GM12801 (cell line): ENCODE data around the gene PLAAT1.

Experiments
- TF ChIP-seq, protein P1 (sequence below): IDR thresholded peaks from one replicate; pipeline ENCODE4 v1.5.1; 2011; ENCODE audit warnings: control low read depth; ENCODE audit not compliant: insufficient read length; ENCODE audit errors: extremely low read depth

Gene PLAAT1

DNA sequence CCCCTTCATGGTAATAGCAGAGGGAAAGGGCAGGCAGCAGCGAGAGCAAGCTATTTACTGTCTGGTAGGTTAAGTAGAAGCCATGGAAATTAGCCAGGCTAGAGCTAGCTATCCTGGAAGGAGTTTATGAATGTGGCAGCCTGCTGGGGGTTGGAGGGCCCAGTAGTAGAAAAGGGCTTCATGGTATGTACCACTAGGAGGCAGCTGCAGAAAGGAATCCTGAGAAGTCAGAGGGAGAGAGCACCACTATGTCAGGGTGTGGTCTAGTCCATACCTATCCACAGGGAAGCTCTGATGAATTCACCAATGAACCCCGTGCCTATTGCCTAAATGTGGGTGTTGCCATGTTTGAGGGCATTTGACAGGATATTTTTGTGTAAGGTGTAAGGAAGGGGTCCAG, 55.0 kb downstream of the PLAAT1 start:
- TF ChIP-seq, protein P1, sequence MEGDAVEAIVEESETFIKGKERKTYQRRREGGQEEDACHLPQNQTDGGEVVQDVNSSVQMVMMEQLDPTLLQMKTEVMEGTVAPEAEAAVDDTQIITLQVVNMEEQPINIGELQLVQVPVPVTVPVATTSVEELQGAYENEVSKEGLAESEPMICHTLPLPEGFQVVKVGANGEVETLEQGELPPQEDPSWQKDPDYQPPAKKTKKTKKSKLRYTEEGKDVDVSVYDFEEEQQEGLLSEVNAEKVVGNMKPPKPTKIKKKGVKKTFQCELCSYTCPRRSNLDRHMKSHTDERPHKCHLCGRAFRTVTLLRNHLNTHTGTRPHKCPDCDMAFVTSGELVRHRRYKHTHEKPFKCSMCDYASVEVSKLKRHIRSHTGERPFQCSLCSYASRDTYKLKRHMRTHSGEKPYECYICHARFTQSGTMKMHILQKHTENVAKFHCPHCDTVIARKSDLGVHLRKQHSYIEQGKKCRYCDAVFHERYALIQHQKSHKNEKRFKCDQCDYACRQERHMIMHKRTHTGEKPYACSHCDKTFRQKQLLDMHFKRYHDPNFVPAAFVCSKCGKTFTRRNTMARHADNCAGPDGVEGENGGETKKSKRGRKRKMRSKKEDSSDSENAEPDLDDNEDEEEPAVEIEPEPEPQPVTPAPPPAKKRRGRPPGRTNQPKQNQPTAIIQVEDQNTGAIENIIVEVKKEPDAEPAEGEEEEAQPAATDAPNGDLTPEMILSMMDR: no peak

- TF ChIP-seq, protein P1: no peak
Measured at GRCh38 chr3:193297421-193297820, 56.4 kb downstream of the PLAAT1 start.

GRCh38 chr3:193301433-193301832, 60.4 kb downstream of the PLAAT1 start:
- TF ChIP-seq, protein P1: no peak

DNA sequence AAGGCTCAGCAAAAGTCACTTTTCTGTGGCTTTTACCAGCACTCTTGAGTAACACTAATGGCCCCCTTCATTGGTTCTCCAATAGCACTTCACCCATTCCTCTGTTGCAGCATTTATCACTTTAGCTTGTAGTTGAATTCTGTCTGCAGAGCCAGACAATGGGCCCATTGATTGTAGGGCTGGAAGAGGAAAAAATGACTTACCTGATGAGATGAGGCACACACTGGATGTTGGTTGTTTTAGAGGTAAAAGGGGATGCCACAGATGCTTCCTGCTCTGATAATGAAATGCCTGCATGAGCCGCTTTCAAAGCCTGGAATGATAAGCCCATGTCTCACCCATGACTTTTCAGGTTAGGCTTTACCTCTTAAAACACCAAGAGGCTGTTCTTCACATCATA, 64.3 kb downstream of the PLAAT1 start:
- TF ChIP-seq, protein P1: no peak

- TF ChIP-seq, protein P1: no peak
Measured at GRCh38 chr3:193310914-193311723, 70.1 kb downstream of the PLAAT1 start.

- TF ChIP-seq, protein P1: no peak
Measured at GRCh38 chr3:193313061-193313958, 72.3 kb downstream of the PLAAT1 start.

GRCh38 chr3:193314161-193314560, 73.1 kb downstream of the PLAAT1 start:
- TF ChIP-seq, protein P1: no peak
